GM12878 (cell line): Measurements from ENCODE around the gene ALOX12. TPM values are rescaled to one million over a fixed set of nuclear protein-coding genes. Genes with fewer than 3 reads are reported as not detected.

ENCODE experiments used
- BRCA1 ChIP-seq: IDR thresholded peaks from 2 replicates; pipeline ENCODE4 v1.6.1; 2011; ENCODE audit warnings: low read depth, low read length, improper control_type of control experiment
- ETV6 ChIP-seq, 2 experiments: fragments of 450-650 bp in 1 of 2; IDR thresholded peaks in 1 of 2; conservative IDR thresholded peaks in 1 of 2; 2 replicates each; pipeline ENCODE4 v1.6.1; 2014; ENCODE audit warnings: antibody characterized with exemption in 1 of 2, borderline replicate concordance in 1 of 2, low read depth in 1 of 2, mild to moderate bottlenecking in 1 of 2, moderate library complexity in 1 of 2
- FOS ChIP-seq: IDR thresholded peaks from 3 replicates; pipeline ENCODE4 v1.6.1; 2011; ENCODE audit warnings: borderline replicate concordance; ENCODE audit not compliant: insufficient read length; ENCODE audit errors: extremely low read depth
- HDGF ChIP-seq: fragments of 450-650 bp; IDR thresholded peaks from 2 replicates; pipeline ENCODE4 v1.6.1; 2016; ENCODE audit warnings: antibody characterized with exemption
- IRF4 ChIP-seq: IDR thresholded peaks from 2 replicates; pipeline ENCODE4 v1.6.1; 2011; ENCODE audit warnings: low read depth, low read length
- JUNB ChIP-seq: IDR thresholded peaks from 2 replicates; pipeline ENCODE4 v1.6.1; 2016; ENCODE audit warnings: antibody characterized with exemption, mild to moderate bottlenecking
- KDM1A ChIP-seq: fragments of 200-600 bp; sonication (generic); IDR thresholded peaks from 2 replicates; pipeline ENCODE4 v1.6.1; 2016; ENCODE audit warnings: borderline replicate concordance
- NFIC ChIP-seq: IDR thresholded peaks from 2 replicates; pipeline ENCODE4 v1.6.1; 2012; ENCODE audit warnings: low read depth, mild to moderate bottlenecking, inconsistent platforms, low read length, moderate library complexity
- POLR2AphosphoS5 ChIP-seq: IDR thresholded peaks from 2 replicates; pipeline ENCODE4 v1.6.1; 2011; ENCODE audit warnings: mild to moderate bottlenecking, low read length, inconsistent platforms
- RBBP5 ChIP-seq: fragments of 200-600 bp; sonication (generic); conservative IDR thresholded peaks from 2 replicates; pipeline ENCODE4 v1.6.1; 2016
- RCOR1 ChIP-seq: conservative IDR thresholded peaks from 2 replicates; pipeline ENCODE4 v1.6.1; 2012; ENCODE audit warnings: low read depth, low read length, improper control_type of control experiment
- RELA ChIP-seq: fragments of 450-650 bp; IDR thresholded peaks from 2 replicates; pipeline ENCODE4 v1.8.0; 2014; ENCODE audit warnings: borderline replicate concordance; ENCODE audit not compliant: partially characterized antibody
- SREBF1 ChIP-seq: IDR thresholded peaks from 2 replicates; pipeline ENCODE4 v1.6.1; 2012; ENCODE audit warnings: mild to moderate bottlenecking, low read length
- SRF ChIP-seq, 2 experiments: IDR thresholded peaks; 2 replicates each; pipeline ENCODE4 v1.6.1; 2011; ENCODE audit warnings: low read depth in 2 of 2, low read length in 2 of 2, mild to moderate bottlenecking in 1 of 2, moderate library complexity in 1 of 2
- ZNF24 ChIP-seq: fragments of 450-650 bp; IDR thresholded peaks from 2 replicates; pipeline ENCODE4 v1.6.1; 2017; ENCODE audit warnings: antibody characterized with exemption, mild to moderate bottlenecking
- polyA plus RNA-seq, 11 experiments: library from polyadenylated mRNA; depleted of rRNA in 4 of 11; unstranded in 6 of 11; stranded (reverse) in 5 of 11; fragments of >200 nt; fragmentation: Nextera tagmentation in 4 of 11; fragmentation: Illumina TruSeq in 1 of 11; extraction: Ambion mirVana in 4 of 11; extraction: Trizol in 1 of 11; gene quantifications; 1 replicate in 1 of 11; 2 replicates in 10 of 11; pipeline versions ENCODE4 v1.2.1 to v1.2.3, GENCODE V29; 2011 to 2016; ENCODE audit warnings: inconsistent platforms in 2 of 11, missing spikeins in 2 of 11, low read depth in 1 of 11
- total RNA-seq, 4 experiments: library from RNA; depleted of rRNA in 3 of 4; stranded (reverse); fragments of >200 nt in 3 of 4; fragmentation: Illumina TruSeq in 1 of 4; extraction: Trizol in 1 of 4; gene quantifications; 2 replicates each; pipeline versions ENCODE4 v1.2.1 to v1.2.3, GENCODE V29; 2013 to 2021
- TF ChIP-seq, protein P1 (sequence below): fragments of 450-650 bp; IDR thresholded peaks from 2 replicates; pipeline ENCODE4 v1.6.1; 2018; ENCODE audit warnings: borderline replicate concordance, mild to moderate bottlenecking; ENCODE audit not compliant: partially characterized antibody
- TF ChIP-seq, protein P2 (sequence below): fragments of 150-350 bp; IDR thresholded peaks from 2 replicates; pipeline ENCODE4 v1.6.1; 2014; ENCODE audit warnings: mild to moderate bottlenecking, low read depth, low read length
- TF ChIP-seq, protein P3 (sequence below): fragments of 450-650 bp; IDR thresholded peaks from 2 replicates; pipeline ENCODE4 v1.6.1; 2016; ENCODE audit warnings: mild to moderate bottlenecking
- TF ChIP-seq, protein P4 (sequence below): fragments of 450-650 bp; IDR thresholded peaks from 2 replicates; pipeline ENCODE4 v1.6.1; 2018; ENCODE audit warnings: mild to moderate bottlenecking, low read depth, moderate library complexity; ENCODE audit not compliant: partially characterized antibody
- TF ChIP-seq, protein P5 (sequence below): fragments of 450-650 bp; IDR thresholded peaks from 2 replicates; pipeline ENCODE4 v1.6.1; 2014; ENCODE audit warnings: mild to moderate bottlenecking

ALOX12 gene
- total and polyA plus RNA-seq, 10 of the 15 experiments (the other 5 are each of a cell fraction or from before 2014, with no cell fraction given): 0.23 to 0.82 (median 0.58) TPM; not detected in 6

DNA sequence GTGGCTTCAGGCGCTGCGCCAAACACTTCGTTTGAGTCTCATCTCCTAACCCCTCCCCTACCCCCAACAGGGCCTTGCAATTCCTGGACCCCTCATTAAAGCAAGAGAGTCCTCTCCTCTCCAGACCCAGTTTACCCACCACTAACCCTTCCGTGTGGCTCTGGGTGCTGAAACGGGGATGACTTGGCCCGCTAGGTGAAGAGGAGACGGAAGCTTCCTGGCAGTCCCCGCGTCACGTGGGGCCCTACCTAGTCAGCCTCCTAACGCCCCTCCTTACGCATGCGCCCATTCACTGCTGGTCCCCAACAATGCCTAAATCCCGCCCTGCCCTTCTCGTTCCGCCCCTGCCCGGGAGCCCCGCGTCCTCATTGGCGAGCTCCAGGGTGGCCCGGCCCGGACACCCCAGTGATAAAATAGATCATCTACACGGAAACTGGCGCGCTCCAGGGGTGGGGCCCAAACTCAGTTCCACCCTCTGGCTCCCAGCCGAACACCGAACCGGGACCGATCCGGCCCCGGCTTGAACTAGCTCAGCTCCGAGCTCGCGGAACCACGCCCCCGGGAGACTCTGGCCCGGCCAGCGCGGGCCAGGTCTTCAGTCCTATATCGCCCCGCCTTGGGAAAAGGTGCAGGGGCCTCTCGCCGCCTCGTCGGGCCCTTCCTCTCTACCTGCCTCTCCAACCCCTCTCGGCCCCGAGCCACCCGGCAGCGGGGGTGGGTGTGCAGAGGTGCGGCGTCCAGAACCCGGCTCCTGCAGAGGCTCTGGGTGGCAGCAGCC is 39.9 kb downstream of the ALOX12 start, which contains the start of gene SLC16A13 (continued):
- TF ChIP-seq, protein P1, sequence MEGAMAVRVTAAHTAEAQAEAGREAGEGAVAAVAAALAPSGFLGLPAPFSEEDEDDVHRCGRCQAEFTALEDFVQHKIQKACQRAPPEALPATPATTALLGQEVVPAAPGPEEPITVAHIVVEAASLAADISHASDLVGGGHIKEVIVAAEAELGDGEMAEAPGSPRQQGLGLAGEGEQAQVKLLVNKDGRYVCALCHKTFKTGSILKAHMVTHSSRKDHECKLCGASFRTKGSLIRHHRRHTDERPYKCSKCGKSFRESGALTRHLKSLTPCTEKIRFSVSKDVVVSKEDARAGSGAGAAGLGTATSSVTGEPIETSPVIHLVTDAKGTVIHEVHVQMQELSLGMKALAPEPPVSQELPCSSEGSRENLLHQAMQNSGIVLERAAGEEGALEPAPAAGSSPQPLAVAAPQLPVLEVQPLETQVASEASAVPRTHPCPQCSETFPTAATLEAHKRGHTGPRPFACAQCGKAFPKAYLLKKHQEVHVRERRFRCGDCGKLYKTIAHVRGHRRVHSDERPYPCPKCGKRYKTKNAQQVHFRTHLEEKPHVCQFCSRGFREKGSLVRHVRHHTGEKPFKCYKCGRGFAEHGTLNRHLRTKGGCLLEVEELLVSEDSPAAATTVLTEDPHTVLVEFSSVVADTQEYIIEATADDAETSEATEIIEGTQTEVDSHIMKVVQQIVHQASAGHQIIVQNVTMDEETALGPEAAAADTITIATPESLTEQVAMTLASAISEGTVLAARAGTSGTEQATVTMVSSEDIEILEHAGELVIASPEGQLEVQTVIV: peak; percentile 34
- TF ChIP-seq, protein P2, sequence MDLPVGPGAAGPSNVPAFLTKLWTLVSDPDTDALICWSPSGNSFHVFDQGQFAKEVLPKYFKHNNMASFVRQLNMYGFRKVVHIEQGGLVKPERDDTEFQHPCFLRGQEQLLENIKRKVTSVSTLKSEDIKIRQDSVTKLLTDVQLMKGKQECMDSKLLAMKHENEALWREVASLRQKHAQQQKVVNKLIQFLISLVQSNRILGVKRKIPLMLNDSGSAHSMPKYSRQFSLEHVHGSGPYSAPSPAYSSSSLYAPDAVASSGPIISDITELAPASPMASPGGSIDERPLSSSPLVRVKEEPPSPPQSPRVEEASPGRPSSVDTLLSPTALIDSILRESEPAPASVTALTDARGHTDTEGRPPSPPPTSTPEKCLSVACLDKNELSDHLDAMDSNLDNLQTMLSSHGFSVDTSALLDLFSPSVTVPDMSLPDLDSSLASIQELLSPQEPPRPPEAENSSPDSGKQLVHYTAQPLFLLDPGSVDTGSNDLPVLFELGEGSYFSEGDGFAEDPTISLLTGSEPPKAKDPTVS: no peak
- TF ChIP-seq, protein P3, sequence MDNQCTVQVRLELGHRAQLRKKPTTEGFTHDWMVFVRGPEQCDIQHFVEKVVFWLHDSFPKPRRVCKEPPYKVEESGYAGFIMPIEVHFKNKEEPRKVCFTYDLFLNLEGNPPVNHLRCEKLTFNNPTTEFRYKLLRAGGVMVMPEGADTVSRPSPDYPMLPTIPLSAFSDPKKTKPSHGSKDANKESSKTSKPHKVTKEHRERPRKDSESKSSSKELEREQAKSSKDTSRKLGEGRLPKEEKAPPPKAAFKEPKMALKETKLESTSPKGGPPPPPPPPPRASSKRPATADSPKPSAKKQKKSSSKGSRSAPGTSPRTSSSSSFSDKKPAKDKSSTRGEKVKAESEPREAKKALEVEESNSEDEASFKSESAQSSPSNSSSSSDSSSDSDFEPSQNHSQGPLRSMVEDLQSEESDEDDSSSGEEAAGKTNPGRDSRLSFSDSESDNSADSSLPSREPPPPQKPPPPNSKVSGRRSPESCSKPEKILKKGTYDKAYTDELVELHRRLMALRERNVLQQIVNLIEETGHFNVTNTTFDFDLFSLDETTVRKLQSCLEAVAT: peak; percentile 76
- TF ChIP-seq JUNB: no peak
- no peak for TF ChIP-seq FOS
- no peak for TF ChIP-seq IRF4
- TF ChIP-seq ZNF24: no peak
- no peak for TF ChIP-seq SRF (IDR thresholded peaks at IDR 0.05; ENCODE audit: low read depth in 2 of 2, low read length in 2 of 2)
- 0 out of 4 replicates have a peak, but pooled peaks of 1 of the 2 experiments have one; percentile 35 for TF ChIP-seq ETV6 (conservative IDR thresholded peaks at IDR 0.05 in 1 of 2, IDR thresholded peaks at IDR 0.05 in 1 of 2; ENCODE audit: borderline replicate concordance in 1 of 2, low read depth in 1 of 2)
- TF ChIP-seq HDGF: peak; percentile 74; the same call in 1 of the 2 replicates
- TF ChIP-seq, protein P4, sequence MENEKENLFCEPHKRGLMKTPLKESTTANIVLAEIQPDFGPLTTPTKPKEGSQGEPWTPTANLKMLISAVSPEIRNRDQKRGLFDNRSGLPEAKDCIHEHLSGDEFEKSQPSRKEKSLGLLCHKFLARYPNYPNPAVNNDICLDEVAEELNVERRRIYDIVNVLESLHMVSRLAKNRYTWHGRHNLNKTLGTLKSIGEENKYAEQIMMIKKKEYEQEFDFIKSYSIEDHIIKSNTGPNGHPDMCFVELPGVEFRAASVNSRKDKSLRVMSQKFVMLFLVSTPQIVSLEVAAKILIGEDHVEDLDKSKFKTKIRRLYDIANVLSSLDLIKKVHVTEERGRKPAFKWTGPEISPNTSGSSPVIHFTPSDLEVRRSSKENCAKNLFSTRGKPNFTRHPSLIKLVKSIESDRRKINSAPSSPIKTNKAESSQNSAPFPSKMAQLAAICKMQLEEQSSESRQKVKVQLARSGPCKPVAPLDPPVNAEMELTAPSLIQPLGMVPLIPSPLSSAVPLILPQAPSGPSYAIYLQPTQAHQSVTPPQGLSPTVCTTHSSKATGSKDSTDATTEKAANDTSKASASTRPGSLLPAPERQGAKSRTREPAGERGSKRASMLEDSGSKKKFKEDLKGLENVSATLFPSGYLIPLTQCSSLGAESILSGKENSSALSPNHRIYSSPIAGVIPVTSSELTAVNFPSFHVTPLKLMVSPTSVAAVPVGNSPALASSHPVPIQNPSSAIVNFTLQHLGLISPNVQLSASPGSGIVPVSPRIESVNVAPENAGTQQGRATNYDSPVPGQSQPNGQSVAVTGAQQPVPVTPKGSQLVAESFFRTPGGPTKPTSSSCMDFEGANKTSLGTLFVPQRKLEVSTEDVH: no peak
- peak; percentile 97 for TF ChIP-seq POLR2AphosphoS5
- TF ChIP-seq, protein P5, sequence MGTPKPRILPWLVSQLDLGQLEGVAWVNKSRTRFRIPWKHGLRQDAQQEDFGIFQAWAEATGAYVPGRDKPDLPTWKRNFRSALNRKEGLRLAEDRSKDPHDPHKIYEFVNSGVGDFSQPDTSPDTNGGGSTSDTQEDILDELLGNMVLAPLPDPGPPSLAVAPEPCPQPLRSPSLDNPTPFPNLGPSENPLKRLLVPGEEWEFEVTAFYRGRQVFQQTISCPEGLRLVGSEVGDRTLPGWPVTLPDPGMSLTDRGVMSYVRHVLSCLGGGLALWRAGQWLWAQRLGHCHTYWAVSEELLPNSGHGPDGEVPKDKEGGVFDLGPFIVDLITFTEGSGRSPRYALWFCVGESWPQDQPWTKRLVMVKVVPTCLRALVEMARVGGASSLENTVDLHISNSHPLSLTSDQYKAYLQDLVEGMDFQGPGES: no peak
- TF ChIP-seq SREBF1: no peak
- no peak for TF ChIP-seq BRCA1
- no peak for TF ChIP-seq RBBP5
- no peak for TF ChIP-seq KDM1A
- TF ChIP-seq NFIC: no peak
- TF ChIP-seq RELA: peak; percentile 88
- TF ChIP-seq RCOR1: no peak
